NB4 (cell line): ENCODE results near the gene CD82.

Source experiments
- DNase-seq: peaks from one replicate; pipeline ENCODE4 v3.0.0; 2010; ENCODE audit warnings: low read depth
- H3K4me3 ChIP-seq: one replicate; pipeline ENCODE4 v1.5.1; 2011; ENCODE audit warnings: mild to moderate bottlenecking, low read depth, low read length, moderate library complexity
- CTCF ChIP-seq: IDR thresholded peaks from one replicate; pipeline ENCODE4 v1.5.1; 2012; ENCODE audit warnings: low read depth, low read length
- MYC ChIP-seq: IDR thresholded peaks from 2 replicates; pipeline ENCODE4 v1.6.1; 2011; ENCODE audit warnings: low read depth, low read length
- POLR2A ChIP-seq: IDR thresholded peaks from 2 replicates; pipeline ENCODE4 v1.6.1; 2011; ENCODE audit warnings: mild to moderate bottlenecking; ENCODE audit not compliant: insufficient read length; ENCODE audit errors: extremely low read depth
- TF ChIP-seq, protein P1 (sequence below): IDR thresholded peaks from 2 replicates; pipeline ENCODE4 v1.6.1; 2011; ENCODE audit warnings: low read depth, low read length

CD82 gene

GRCh38 chr11:44527476-44527875 lies 38.0 kb upstream of the CD82 start:
- no peak for DNase-seq
- H3K4me3 ChIP-seq: no peak overlapping the region
- TF ChIP-seq MYC (no peak), CTCF (no peak), POLR2A (no peak)
- TF ChIP-seq, protein P1, sequence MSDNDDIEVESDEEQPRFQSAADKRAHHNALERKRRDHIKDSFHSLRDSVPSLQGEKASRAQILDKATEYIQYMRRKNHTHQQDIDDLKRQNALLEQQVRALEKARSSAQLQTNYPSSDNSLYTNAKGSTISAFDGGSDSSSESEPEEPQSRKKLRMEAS: no peak

GRCh38 chr11:44528103-44528502 lies 37.4 kb upstream of the CD82 start:
- no peak for TF ChIP-seq POLR2A
- no peak for TF ChIP-seq MYC
- TF ChIP-seq CTCF: no peak
- TF ChIP-seq, protein P1: no peak
- DNase-seq: peak; percentile 41
- H3K4me3 ChIP-seq: no peak overlapping the region

DNA sequence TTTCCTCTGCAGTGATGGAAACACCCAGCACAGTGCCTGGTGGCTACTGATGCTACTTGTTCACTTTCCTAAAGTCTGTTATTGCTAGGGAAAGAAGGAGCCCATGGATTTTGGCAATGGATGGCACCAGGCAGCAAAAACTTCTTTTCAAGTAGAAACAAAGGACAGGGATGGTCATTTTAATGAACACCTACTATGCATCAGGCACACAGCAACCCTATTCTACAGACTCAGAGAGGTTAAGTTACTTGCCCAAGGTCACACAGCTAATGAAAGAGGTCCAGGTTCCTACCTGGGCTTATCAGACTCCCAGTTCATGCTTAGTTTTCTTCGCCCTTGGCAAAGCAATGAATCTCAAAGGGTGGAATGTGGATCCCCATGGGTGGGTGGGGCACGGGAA lies 36.9 kb upstream of the CD82 start:
- TF ChIP-seq CTCF (no peak), MYC (no peak), POLR2A (no peak)
- TF ChIP-seq, protein P1: no peak
- H3K4me3 ChIP-seq: no peak overlapping the region
- no peak for DNase-seq

DNA sequence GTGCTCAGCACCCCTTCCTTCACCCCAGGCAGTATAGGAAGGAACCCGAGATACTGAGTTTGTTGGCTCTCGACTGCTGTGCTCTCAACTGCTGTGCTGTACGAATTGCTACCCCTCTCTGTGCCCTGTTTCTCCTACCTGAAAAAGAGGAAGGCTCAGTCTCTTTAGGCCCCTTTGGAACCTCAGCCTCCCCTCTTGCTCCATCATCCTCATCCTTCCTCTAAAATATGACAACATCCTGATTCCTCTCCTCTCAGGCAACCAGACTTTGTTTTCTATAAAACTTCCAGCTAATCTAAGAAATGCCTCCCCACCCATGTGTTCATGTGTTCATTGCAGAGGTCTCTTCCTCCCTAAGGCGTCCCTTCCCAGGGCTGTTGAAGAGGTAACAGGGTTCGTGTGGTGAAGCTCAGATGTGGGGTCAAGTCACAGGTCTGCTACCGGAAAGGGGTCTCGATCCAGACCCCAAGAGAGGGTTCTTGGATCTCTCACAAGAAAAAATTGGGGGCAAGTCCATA lies 35.5 kb upstream of the CD82 start:
- no peak for TF ChIP-seq MYC
- TF ChIP-seq CTCF: no peak
- TF ChIP-seq, protein P1: no peak
- no peak for TF ChIP-seq POLR2A
- peak; percentile 22 for DNase-seq
- no peak overlapping the region for H3K4me3 ChIP-seq

DNA sequence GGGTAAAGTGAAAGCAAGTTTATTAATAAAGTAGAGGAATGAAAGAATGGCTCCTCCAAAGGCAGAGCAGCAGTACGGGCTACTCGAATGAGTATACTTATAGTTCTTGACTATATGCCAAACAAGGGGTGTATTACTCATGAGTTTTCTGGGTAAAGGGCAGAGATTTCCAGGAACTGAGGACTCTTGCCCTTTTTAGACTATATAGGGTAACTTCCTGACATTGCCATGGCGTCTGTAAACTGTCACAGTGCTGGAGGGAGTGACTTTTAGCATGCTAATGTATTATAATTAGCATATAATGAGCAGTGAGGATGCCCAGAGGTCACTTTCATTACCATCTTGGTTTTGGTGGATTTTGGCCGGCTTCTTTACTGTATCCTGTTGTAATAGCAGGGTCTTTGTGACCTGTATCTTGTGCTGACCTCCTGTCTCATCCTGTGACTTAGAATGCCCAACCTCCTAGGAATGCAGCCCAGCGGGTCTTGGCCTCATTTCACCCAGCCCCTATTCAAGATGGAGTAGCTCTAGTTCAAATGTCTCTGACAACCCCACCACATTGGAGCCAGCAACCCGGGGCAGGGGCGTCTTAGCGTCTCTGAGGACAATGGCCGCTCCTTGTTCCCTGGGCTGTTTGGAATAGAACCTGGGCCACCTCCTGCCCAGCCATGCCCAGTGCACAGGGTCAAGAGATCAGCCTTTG lies 34.9 kb upstream of the CD82 start:
- H3K4me3 ChIP-seq: no peak overlapping the region
- TF ChIP-seq POLR2A (no peak), MYC (no peak), CTCF (no peak)
- TF ChIP-seq, protein P1: no peak
- no peak for DNase-seq
